Measurements from ENCODE around the gene AP1S1.
"Not testable (repeated sequence)": the region's sequence is repeated elsewhere in the genome, so short reads cannot be mapped to it uniquely, and the experiment has no call there.

The AP1S1 gene

DNA sequence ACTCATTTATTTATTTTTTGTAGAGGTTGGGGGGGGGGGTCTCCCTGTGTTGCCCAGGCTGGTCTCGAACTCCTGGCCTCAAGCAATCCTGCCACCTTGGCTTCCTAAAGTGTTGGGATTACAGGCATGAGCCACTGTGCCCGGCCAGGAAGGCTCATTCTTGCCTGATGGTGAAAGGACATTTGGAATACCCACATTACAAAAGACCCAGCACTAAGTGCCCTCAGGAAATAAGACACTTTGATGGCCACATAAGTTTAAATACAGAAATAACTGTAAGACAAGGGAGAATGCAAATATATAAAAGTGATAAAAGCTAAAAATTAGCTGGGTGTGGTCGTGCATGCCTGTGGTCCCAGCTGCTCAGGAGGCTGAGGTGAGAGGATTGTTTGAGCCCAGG is 35.4 kb upstream of the AP1S1 start:
- no peaks in the 10 kb centered on the region for H3F3A ChIP-seq (ENCODE audit: control insufficient read depth, insufficient read depth)
- no peak overlapping the region for H3K27ac ChIP-seq (ENCODE audit: low read depth, low read length)
- H3K36me3 ChIP-seq (ENCODE audit: control insufficient read depth, low read length): no peaks in the 10 kb centered on the region
- no peaks in the 10 kb centered on the region for H4K20me1 ChIP-seq (ENCODE audit: control insufficient read depth, insufficient read depth, low read depth, low read length)
- no peaks in the 10 kb centered on the region for H3K4me1 ChIP-seq (ENCODE audit: control insufficient read depth, low read length)
- no peak overlapping the region for H3K4me3 ChIP-seq (ENCODE audit: low read length)
- H3K4me2 ChIP-seq (ENCODE audit: low read length): no peak overlapping the region
- TF ChIP-seq, protein P1, sequence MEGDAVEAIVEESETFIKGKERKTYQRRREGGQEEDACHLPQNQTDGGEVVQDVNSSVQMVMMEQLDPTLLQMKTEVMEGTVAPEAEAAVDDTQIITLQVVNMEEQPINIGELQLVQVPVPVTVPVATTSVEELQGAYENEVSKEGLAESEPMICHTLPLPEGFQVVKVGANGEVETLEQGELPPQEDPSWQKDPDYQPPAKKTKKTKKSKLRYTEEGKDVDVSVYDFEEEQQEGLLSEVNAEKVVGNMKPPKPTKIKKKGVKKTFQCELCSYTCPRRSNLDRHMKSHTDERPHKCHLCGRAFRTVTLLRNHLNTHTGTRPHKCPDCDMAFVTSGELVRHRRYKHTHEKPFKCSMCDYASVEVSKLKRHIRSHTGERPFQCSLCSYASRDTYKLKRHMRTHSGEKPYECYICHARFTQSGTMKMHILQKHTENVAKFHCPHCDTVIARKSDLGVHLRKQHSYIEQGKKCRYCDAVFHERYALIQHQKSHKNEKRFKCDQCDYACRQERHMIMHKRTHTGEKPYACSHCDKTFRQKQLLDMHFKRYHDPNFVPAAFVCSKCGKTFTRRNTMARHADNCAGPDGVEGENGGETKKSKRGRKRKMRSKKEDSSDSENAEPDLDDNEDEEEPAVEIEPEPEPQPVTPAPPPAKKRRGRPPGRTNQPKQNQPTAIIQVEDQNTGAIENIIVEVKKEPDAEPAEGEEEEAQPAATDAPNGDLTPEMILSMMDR (IDR thresholded peaks at IDR 0.05; ENCODE audit: low read depth, low read length, poor library complexity, severe bottlenecking): no peak
- TF ChIP-seq EZH2phosphoT487 (IDR thresholded peaks at IDR 0.05; ENCODE audit: borderline replicate concordance, low read length): no peak
- no peaks in the 10 kb centered on the region for H3K79me2 ChIP-seq (ENCODE audit: control insufficient read depth, low read length)
- H3K9me2 ChIP-seq (replicated peaks; ENCODE audit: control insufficient read depth, low read length): no peaks in the 10 kb centered on the region
- H3K27me3 ChIP-seq (ENCODE audit: control insufficient read depth, low read length): peaks cover 29% of the 10 kb centered on the region
- no peaks in the 10 kb centered on the region for H3K9me3 ChIP-seq (ENCODE audit: control insufficient read depth, insufficient read depth, low read length)

DNA sequence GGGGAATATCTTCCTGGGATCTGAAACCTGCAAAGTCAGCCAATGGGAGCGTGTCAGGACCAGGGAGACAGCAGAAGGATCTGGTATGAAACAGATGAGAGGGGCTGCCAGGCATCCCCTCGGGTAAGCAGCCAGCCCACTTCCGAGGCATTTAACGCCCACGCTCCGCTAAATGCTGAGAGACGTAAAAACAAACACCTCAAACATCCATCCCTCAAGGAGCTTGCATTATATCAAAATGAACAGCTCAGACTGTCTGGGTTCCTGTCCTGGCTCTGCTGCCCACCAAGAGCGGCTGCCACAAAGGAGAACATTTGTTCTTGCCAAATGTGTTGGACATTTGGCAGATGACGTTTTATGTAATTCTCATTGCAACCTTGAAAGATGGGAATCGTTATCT is 34.4 kb upstream of the AP1S1 start:
- Histone ChIP-seq H3K4me2 (ENCODE audit: low read length) (no peak overlapping the region), H3K4me1 (ENCODE audit: control insufficient read depth, low read length) (no peaks in the 10 kb centered on the region), H3K36me3 (ENCODE audit: control insufficient read depth, low read length) (no peaks in the 10 kb centered on the region), H3K27ac (ENCODE audit: low read depth, low read length) (no peak overlapping the region), H3K9me2 (replicated peaks; ENCODE audit: control insufficient read depth, low read length) (no peaks in the 10 kb centered on the region), H3K9me3 (ENCODE audit: control insufficient read depth, insufficient read depth, low read length) (no peaks in the 10 kb centered on the region), H3K27me3 (ENCODE audit: control insufficient read depth, low read length) (peaks cover 33% of the 10 kb centered on the region), H3F3A (ENCODE audit: control insufficient read depth, insufficient read depth) (no peaks in the 10 kb centered on the region), H3K79me2 (ENCODE audit: control insufficient read depth, low read length) (no peaks in the 10 kb centered on the region), H3K4me3 (ENCODE audit: low read length) (no peak overlapping the region), H4K20me1 (ENCODE audit: control insufficient read depth, insufficient read depth, low read depth, low read length) (no peaks in the 10 kb centered on the region)
- TF ChIP-seq EZH2phosphoT487 (IDR thresholded peaks at IDR 0.05; ENCODE audit: borderline replicate concordance, low read length): no peak
- TF ChIP-seq, protein P1 (IDR thresholded peaks at IDR 0.05; ENCODE audit: low read depth, low read length, poor library complexity, severe bottlenecking): no peak

DNA sequence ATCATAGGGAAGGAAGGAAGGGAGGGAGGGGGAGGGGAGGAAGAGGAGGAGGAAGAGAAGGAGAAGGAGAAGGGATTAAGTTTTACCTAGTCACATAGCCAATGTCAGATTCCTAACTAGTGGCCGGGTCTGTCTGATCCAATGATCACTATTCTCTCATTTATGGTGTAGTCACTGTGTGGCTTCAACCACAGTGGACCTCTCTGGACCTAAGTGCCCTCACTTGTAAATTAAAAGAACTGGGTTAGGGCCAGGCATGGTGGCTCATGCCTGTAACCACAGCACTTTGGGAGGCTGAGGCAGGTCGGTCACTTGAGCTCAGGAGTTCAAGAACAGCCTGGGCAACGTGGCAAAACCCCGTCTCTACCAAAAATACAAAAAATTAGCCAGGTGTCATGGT is 34.0 kb upstream of the AP1S1 start:
- no peaks in the 10 kb centered on the region for H3K4me1 ChIP-seq (ENCODE audit: control insufficient read depth, low read length)
- H3K4me3 ChIP-seq (ENCODE audit: low read length): no peak overlapping the region
- TF ChIP-seq, protein P1 (IDR thresholded peaks at IDR 0.05; ENCODE audit: low read depth, low read length, poor library complexity, severe bottlenecking): no peak
- TF ChIP-seq EZH2phosphoT487 (IDR thresholded peaks at IDR 0.05; ENCODE audit: borderline replicate concordance, low read length): no peak
- H3F3A ChIP-seq (ENCODE audit: control insufficient read depth, insufficient read depth): no peaks in the 10 kb centered on the region
- no peak overlapping the region for H3K4me2 ChIP-seq (ENCODE audit: low read length)
- H3K36me3 ChIP-seq (ENCODE audit: control insufficient read depth, low read length): no peaks in the 10 kb centered on the region
- no peaks in the 10 kb centered on the region for H4K20me1 ChIP-seq (ENCODE audit: control insufficient read depth, insufficient read depth, low read depth, low read length)
- no peaks in the 10 kb centered on the region for H3K9me2 ChIP-seq (replicated peaks; ENCODE audit: control insufficient read depth, low read length)
- no peaks in the 10 kb centered on the region for H3K79me2 ChIP-seq (ENCODE audit: control insufficient read depth, low read length)
- H3K27ac ChIP-seq (ENCODE audit: low read depth, low read length): no peak overlapping the region
- H3K9me3 ChIP-seq (ENCODE audit: control insufficient read depth, insufficient read depth, low read length): no peaks in the 10 kb centered on the region
- peaks cover 35% of the 10 kb centered on the region for H3K27me3 ChIP-seq (ENCODE audit: control insufficient read depth, low read length)

DNA sequence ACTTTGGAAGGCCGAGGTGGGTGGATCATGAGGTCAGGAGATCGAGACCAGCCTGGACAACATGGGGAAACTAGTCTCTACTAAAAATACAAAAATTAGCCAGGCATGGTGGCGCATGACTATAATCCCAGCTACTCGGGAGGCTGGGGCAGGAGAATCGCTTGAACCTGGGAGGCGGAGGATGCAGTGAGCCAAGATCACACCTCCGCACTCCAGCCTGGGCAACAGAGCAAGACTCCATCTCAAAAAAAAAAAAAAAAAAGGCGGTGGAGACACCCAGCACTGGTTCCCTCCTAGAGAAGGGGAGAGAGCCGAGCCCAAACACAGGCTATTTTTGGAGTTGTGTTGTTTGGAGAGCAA is 32.7 kb upstream of the AP1S1 start:
- not testable (repeated sequence) for H3K4me1 ChIP-seq (ENCODE audit: control insufficient read depth, low read length); H3K4me3 ChIP-seq (ENCODE audit: low read length); H3K9me3 ChIP-seq (ENCODE audit: control insufficient read depth, insufficient read depth, low read length); H3K4me2 ChIP-seq (ENCODE audit: low read length); H3F3A ChIP-seq (ENCODE audit: control insufficient read depth, insufficient read depth); H3K27ac ChIP-seq (ENCODE audit: low read depth, low read length); H4K20me1 ChIP-seq (ENCODE audit: control insufficient read depth, insufficient read depth, low read depth, low read length); H3K9me2 ChIP-seq (replicated peaks; ENCODE audit: control insufficient read depth, low read length); H3K79me2 ChIP-seq (ENCODE audit: control insufficient read depth, low read length); H3K36me3 ChIP-seq (ENCODE audit: control insufficient read depth, low read length)
- peaks cover 43% of the 10 kb centered on the region for H3K27me3 ChIP-seq (ENCODE audit: control insufficient read depth, low read length)

Data from DOHH2 (cell line).